PFSK-1 (cell line): ENCODE data around the gene FAM76A.

ENCODE experiments used
- FOXP2 ChIP-seq: optimal IDR thresholded peaks from 2 replicates; pipeline ENCODE3; 2011; ENCODE audit warnings: borderline replicate concordance, control low read depth, inconsistent platforms; ENCODE audit not compliant: insufficient read depth; ENCODE audit errors: extremely low read length, extremely low read depth
- POLR2AphosphoS5 ChIP-seq: IDR thresholded peaks from 2 replicates; pipeline ENCODE4 v1.6.1; 2012; ENCODE audit warnings: low read depth, mild to moderate bottlenecking, control low read depth, low read length, moderate library complexity
- REST ChIP-seq, 2 experiments: IDR thresholded peaks; 2 replicates each; pipeline versions ENCODE4 v1.6.1 to v1.8.0; 2011 to 2012; ENCODE audit warnings: low read depth in 2 of 2, low read length in 2 of 2, control low read depth in 1 of 2, inconsistent platforms in 1 of 2, mild to moderate bottlenecking in 1 of 2, moderate library complexity in 1 of 2; ENCODE audit not compliant: insufficient read depth in 1 of 2
- SIN3A ChIP-seq: IDR thresholded peaks from 2 replicates; pipeline ENCODE4 v1.6.1; 2012; ENCODE audit warnings: mild to moderate bottlenecking, low read length, moderate library complexity, borderline replicate concordance; ENCODE audit not compliant: insufficient read depth
- TAF1 ChIP-seq: IDR thresholded peaks from 2 replicates; pipeline ENCODE4 v1.6.1; 2012; ENCODE audit warnings: low read length, control low read depth, borderline replicate concordance; ENCODE audit not compliant: insufficient read depth

FAM76A gene

GRCh38 chr1:27716262-27716895 is 9.4 kb upstream of the FAM76A start:
- TF ChIP-seq POLR2AphosphoS5, result no peak
- TF ChIP-seq FOXP2, result no peak
- no peak for TF ChIP-seq TAF1
- no peak for TF ChIP-seq REST (IDR thresholded peaks at IDR 0.05; ENCODE audit: insufficient read depth in 1 of 2, low read depth in 2 of 2, low read length in 2 of 2)
- TF ChIP-seq SIN3A, result no peak

- TF ChIP-seq FOXP2 (no peak), SIN3A (no peak), TAF1 (no peak), REST (IDR thresholded peaks at IDR 0.05; ENCODE audit: insufficient read depth in 1 of 2, low read depth in 2 of 2, low read length in 2 of 2) (no peak), POLR2AphosphoS5 (no peak)
These were observed 6.2 kb upstream of the FAM76A start for GRCh38 chr1:27719286-27720251.

- TF ChIP-seq SIN3A (no peak), FOXP2 (no peak), POLR2AphosphoS5 (no peak), REST (IDR thresholded peaks at IDR 0.05; ENCODE audit: insufficient read depth in 1 of 2, low read depth in 2 of 2, low read length in 2 of 2) (no peak)
These were observed 794 bp upstream of the FAM76A start for GRCh38 chr1:27724961-27725373.

GRCh38 chr1:27726173-27727044 is 648 bp downstream of the FAM76A start:
- TF ChIP-seq REST (IDR thresholded peaks at IDR 0.05; ENCODE audit: insufficient read depth in 1 of 2, low read depth in 2 of 2, low read length in 2 of 2) (no peak), POLR2AphosphoS5 (no peak), FOXP2 (no peak), SIN3A (peak; percentile 51; the same call in 1 of the 2 replicates), TAF1 (no peak)
